ENCODE results near the gene SERPINB8. TPM values are rescaled to one million over a fixed set of nuclear protein-coding genes. Genes with fewer than 3 reads are reported as not detected.
"Not testable (repeated sequence)": the region's sequence is repeated elsewhere in the genome, so short reads cannot be mapped to it uniquely, and the experiment has no call there.

SERPINB8 gene
- 18.3 and 21.0 TPM in 2 replicates for total RNA-seq

DNA sequence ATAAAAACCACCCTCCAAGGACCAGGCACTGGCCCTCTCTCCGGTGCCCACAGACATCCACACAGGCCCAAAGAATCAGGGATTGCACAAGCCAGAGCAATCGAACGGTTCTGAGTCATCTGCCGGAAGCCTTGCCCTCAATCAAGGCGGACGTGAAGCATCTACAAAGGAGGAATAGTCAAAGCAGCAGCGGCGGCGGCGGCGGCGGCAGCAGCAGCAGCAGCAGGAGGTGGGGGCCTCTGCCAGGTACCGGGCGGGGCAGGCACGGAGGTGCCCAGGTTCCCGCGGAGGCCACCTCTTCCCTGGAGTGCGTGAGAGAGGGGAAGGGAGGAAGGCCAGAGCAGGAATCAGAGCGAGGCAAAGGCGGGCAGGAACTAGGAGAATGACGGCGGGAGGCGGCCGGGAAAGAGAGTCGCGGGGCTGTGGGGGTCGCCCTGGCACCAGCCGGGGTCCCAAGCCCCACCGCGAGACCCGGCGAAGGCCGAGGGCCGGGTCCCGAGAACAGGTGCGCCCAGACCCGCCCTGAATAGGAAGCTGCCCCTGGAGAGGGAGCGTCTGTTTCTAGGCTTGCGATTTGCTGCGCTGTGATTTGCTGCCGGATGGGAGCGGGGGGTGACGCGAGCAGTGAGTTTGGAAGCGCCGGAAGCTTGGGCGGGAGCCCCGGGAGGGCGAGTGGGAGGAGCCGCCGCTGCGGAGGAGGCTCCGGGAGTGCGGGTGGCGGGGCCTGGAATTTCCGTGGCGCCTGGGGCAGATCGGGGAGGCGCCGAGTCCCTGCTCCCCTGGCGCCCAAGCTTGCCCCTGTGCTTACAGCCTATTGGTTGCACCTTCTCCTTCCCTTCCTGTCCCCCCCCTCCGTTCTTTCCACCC lies at the start of gene SERPINB8:
TSS of gene SERPINB8 (plus strand) at position 140 of the 867 bp plus-strand sequence. CDS start 8,228 bp downstream, outside the sequence.
- peak; percentile 27 for DNase-seq (ENCODE audit: extremely low read depth, low read depth, low spot score)

- no peak for DNase-seq (ENCODE audit: extremely low read depth, low read depth, low spot score)
These were observed 47.8 kb upstream of the SERPINB8 start for GRCh38 chr18:63922049-63922448.

- no peak for DNase-seq (ENCODE audit: extremely low read depth, low read depth, low spot score)
These were observed 45.3 kb upstream of the SERPINB8 start for GRCh38 chr18:63924551-63924950.

GRCh38 chr18:63928331-63928730 lies 41.5 kb upstream of the SERPINB8 start:
- DNase-seq (ENCODE audit: extremely low read depth, low read depth, low spot score), result no peak

- DNase-seq (ENCODE audit: extremely low read depth, low read depth, low spot score), result not testable (repeated sequence)
These were observed 40.5 kb upstream of the SERPINB8 start for GRCh38 chr18:63929369-63929768.

- no peak for DNase-seq (ENCODE audit: extremely low read depth, low read depth, low spot score)
These were observed 39.0 kb upstream of the SERPINB8 start for GRCh38 chr18:63930773-63931354.

- peak; percentile 18 for DNase-seq (ENCODE audit: extremely low read depth, low read depth, low spot score)
These were observed 33.5 kb upstream of the SERPINB8 start for GRCh38 chr18:63936156-63936931.

GRCh38 chr18:63936932-63937393 lies 32.9 kb upstream of the SERPINB8 start:
- DNase-seq (ENCODE audit: extremely low read depth, low read depth, low spot score), result no peak

DNA sequence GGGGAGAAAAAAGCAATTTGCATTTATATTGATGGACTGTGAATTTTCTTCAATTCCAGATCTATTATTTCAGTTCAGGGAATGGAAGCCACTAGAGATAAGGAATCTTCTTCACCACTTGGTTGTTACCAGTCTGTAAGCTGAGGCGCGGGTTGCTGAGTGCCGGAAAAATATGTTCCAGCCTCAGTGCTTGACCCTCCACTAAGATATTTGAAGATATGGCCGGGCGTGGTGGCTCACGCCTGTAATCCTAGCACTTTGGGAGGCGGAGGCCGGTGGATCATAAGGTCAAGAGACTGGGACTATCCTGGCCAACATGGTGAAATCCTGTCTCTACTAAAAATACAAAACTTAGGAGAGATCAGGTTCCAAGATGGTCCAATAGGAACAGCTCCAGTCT lies 29.9 kb upstream of the SERPINB8 start:
- no peak for DNase-seq (ENCODE audit: extremely low read depth, low read depth, low spot score)

DNA sequence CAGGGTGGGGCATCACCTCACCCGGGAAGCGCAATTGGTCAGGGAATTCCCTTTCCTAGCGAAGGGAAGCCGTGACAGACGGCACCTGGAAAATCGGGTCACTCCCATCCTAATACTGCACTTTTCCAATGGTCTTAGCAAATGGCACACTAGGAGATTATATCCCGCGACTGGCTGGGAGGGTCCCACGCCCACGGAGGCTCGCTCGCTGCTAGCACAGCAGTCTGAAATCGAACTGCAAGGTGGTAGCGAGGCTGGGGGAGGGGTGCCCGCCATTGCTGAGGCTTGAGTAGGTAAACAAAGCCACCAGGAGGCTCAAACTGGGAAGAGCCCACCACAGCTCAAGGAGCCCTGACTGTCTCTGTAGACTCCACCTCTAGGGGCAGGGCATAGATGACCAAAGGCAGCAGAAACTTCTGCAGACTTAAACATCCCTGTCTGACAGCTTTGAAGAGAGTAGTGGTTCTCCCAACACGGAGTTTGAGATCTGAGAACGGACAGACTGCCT lies 29.3 kb upstream of the SERPINB8 start:
- DNase-seq (ENCODE audit: extremely low read depth, low read depth, low spot score), result not testable (repeated sequence)

DNA sequence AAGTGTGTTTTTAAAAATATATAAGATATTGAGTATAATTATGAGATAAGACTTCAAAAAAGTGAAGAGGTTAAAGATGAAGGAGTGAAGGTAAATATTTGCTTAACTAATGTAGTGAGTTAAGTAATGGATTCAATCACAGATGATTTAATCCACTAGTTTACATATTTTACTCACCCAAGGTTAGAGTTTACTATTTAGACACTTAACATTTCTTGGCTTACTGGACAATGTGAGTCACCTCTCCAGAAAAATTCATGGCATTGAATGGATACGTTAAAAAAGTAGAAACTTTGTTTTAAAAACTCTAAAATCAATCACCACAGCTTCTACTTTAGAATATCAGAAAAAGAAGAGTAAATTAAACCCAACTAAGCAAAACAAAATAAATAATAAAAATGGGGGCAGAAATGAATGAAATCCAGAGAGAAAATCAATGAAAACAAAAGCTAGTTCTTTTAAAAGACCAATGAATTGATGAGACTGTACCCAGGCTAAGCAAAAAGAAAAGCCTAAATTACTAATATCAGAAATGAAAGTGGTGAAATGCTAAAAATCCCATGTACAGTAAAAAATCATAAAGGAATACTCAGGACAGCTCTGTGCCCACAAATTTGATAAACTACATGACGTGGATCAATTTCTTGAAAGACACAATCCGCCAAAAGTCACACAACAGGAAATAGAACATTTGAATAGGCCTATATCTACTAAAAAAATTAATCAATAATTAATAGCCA lies 22.7 kb upstream of the SERPINB8 start:
- no peak for DNase-seq (ENCODE audit: extremely low read depth, low read depth, low spot score)

- no peak for DNase-seq (ENCODE audit: extremely low read depth, low read depth, low spot score)
These were observed 20.7 kb upstream of the SERPINB8 start, which contains the start of gene HMSD for GRCh38 chr18:63949068-63949737. TSS of gene HMSD (plus strand) at chr18:63949301. CDS start at chr18:63953456, 4,155 bp downstream.

DNA sequence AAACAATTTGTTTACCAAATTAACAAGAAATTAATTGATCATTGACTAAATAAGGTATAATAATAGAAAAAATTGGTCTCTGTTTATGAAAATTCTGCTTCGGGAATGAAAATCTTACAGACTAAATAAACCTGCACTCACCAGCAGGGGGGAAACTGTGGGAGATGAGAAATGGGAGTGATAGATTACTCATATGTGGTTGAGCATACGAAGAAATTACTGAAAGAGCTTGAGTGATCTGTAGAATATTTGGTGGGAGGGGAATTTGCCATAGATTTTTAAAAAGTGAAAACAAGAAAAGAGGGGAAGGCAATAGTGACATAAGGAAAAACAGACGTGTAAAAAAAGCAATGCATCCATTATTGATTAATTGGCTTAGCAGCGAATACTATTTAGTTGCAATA lies 18.6 kb upstream of the SERPINB8 start:
- no peak for DNase-seq (ENCODE audit: extremely low read depth, low read depth, low spot score)

GRCh38 chr18:63953811-63954210 lies 16.1 kb upstream of the SERPINB8 start:
- DNase-seq (ENCODE audit: extremely low read depth, low read depth, low spot score), result no peak

DNA sequence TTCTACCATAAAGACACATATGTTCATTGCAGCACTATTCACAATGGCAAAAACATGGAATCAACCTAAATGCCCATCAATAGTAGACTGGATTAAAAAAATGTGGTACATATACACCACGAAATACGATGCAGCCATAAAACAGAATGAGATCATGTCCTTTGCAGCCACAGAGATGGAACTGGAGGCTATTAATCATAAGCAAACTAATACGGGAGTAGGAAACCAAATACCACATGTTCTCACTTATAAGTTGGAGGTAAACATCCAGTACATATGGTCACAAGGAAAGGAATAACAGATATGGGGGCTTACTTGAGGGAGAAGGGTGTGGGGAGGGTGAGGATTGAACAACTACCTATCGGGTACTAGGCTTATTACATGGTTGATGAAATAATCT lies 13.1 kb upstream of the SERPINB8 start:
- DNase-seq (ENCODE audit: extremely low read depth, low read depth, low spot score), result no peak

DNA sequence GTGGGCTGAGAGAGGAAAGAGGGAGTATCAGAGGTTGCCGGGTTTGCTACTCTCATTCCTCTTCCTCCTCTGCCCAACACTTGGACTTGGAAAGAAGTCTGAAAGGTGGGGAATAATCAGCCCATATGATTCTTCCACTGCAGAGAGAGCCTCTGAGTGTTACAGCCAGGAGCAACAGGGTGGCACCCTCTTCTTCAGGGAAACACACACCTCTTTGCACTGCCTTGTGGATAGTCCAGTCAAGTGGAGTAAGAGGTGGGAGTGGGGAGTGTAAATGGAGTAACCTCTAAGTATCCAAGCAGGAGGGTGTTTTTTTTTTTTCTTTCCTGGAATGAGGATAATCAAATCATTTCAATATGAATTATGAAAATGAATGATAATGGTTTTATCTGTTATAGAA lies 9.0 kb upstream of the SERPINB8 start:
- DNase-seq (ENCODE audit: extremely low read depth, low read depth, low spot score), result no peak

DNA sequence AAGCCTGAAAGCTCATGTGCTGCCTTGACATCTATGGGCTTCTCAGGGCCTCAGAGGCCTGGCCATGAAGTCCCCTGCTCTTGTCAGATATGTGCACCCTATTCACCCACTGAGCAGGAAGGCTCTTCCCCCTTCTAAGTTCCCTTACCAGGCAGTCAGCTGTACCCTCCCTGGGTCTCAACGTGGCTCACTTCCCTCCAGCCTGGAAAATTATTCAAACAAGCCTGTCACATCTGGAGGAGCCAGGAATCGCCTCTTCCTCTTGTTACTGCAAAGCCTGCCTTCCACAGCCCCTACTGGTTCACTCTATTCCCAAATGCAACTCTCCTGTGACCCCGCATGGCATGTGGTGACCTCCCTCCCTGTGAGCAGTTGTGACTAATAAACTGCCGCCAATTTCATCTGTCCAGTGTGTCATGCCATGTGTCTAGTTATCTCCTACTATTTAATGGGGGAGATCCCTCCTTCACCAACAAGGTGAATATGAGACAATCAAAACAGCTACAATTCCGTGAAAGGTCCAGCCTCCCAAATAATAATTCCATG lies 8.4 kb upstream of the SERPINB8 start:
- DNase-seq (ENCODE audit: extremely low read depth, low read depth, low spot score), result no peak

GRCh38 chr18:63962137-63962536 lies 7.7 kb upstream of the SERPINB8 start:
- DNase-seq (ENCODE audit: extremely low read depth, low read depth, low spot score), result no peak

DNA sequence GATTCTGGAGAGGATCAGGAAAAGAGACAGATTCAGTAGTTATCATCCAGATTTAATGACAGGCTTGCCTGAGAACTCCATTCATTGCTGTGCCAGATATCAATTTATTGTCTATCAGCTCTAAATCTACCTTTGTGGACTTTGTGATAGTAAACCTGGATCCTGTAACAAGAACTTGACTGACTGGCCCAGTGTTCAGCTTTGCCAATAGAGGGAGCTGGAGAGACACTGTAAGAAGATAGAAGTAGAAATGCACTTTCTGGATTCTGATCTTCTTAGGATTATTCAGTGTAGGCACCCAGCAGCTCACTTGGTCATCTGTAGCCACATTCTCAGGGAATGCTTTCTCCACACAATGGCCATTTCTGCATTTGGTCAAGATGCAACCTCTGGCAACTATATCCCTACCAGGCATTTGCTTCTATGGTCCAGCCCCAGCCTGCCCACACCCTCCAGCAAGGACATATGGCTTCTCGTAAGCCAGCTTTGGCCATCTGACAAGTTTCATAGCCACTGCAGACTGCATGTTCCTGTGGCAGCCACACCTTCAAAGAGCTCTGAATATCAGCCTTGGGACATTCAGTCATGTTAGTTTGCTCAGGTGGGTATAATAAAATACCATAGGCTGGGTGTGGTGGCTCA lies 6.1 kb upstream of the SERPINB8 start:
- DNase-seq (ENCODE audit: extremely low read depth, low read depth, low spot score), result no peak

Data from glomerular endothelial cell (primary cell).